TTC549 (cell line): ENCODE measurements around the gene GUK1.
A peak's percentile ranks its signal among the peaks of the same experiment; 100 is the strongest.

ENCODE experiments used
- FAIRE-seq: peaks from 2 replicates; lab custom pipeline; 2012; peaks lifted over from hg19 to GRCh38; lab: Jason Lieb, UNC

The GUK1 gene

DNA sequence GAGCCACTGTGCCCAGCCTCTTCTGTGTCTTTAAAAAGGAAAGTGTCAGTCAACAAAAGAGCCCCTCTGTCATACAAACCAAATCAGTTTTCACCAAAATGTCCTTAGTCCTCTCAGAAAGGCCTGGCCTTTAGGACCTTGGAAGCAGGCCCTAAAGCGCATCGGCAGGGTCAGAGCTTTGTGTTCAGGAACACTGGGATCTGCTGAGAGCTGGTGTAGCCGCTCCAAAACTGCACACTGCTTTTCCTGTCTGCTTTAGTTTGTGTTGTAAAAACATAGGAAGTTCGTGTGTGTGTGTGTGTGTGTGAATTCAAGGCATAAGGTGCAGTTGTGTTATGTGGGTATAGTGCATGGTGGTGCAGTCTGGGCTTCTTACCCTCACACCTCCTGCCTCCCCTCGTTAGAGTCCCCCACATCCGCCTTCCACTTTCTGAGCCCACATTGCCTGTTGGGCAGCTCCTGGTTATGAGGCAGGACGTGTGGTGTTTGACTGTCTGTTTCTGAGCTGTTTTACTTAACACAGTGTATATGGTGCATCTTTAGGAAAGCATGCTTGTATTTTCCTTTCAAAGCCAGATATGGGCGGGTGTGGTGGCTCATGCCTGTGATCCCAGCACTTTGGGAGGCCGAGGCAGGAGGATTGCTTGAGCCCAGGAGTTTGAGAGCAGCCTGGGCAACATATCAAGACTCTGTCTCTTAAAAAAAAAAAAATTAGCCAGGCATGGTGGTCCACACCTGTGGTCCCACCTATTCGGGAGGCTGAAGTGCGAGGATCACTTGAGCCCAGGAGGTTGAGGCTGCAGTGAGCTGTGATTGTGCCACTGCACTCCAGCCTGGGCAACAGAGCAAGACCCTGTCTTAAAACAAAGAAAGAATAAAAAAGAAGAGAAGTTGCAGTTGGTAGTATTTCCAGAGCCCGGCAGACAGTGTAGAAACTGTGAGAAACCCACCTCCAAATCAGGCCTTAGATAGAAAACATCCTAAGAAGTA is 37.9 kb downstream of the GUK1 start:
- FAIRE-seq = no peak

DNA sequence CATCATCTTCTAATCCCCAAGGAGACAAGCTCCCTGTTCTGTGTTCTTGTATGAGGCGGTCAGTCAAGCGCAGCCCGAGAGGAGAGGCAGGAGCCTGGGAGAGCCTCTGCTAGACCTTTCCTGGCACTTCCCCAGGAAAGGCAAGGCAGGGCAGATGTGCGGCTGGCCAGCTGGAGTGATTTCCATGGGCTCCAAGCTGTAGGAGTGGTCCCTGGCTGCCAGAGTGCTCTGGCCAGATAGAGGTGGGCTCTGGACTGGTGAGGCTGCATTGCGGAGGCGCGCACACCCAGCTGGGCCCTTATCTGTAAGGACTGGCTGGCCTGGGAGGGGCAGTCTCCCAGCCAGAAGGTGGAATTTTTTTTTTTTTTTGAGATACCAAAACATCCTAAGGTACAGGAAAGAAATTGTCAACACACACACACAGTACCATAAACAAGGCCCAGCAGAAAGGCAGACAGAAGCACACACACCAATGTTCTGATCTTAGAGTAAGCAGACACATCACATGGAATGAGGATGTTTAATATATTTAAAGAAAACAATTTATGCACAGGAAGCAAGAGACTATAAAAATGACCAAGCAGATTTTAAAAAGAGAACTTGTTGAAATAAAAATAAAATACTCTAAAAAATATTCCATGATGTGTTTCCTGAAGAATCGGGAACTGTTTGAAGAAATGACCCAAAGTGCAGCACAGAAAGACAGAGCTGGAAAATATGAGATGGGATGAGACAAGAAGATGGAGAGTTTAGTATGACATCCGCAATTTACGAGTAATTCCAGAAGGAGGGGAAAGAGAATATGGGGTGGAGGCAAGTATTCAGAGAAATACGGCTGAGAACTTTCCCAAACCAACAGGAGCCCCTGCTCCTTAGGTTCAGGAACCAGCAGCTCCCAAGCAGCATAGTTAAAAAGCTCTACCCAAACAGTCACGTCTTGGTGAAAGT is 38.9 kb downstream of the GUK1 start:
- no peak for FAIRE-seq

DNA sequence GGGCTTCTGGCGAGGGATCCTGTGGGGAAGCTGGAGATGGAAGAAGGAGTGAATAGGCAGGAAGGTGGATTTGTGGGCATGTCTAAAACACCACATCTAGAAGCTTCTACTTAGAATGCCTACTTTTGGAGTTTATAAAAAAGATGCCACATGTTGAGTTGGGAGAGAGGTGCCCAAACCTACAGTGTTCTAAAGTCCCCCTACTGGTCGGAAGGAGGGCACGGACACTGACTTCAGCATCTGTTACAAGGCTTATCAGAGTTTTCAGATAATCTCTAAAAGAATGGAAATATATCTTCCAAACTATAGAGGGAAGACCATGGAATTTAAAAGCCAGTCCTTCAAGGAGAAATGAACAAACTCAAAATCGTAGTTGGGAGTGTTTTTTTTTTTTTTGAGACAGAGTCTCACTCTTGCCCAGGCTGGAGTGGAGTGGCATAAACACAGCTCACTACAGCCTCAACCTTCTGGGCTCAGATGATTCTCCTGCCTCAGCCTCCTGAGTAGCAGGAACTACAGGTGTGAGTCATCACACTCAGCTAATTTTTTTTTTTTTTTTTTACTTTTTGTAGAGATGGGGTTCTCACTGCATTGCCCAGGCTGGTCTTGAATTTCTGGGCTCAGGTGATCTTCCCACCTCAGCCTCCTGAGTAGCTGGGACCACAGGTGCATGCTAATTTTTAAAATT is 40.3 kb downstream of the GUK1 start:
- FAIRE-seq = peak; percentile 37

DNA sequence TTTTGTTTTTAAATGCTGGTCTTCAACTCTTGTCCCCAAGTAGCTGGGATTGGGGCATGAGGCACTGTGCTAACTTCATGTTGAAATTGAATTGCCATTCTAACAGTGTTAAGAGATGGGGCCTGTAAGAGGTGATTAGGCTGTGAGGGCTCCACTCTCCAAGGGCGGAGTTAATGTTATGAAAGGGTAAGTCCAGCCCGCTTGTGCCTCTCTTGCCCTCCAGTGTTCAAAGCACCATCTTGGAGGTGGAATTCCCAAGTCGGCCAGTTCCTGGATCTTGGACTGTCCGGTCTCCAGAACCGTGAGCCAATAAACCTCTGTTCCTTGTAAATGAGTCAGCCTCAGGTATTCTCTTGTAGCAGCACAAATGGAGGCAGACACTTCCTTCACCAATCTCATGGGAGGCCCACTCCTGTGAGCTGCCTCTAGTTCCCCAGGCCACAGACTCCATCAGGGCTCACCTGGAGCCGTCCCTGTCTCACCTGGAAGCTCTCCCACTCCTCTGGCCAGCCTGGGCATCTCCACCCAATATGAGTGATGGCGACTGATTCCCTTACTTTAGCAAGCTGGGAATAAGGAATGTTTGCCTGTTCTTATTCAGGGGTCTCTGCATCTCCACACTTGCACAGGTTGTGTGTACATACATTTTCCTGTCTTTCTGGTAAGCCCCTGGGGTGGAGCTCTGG is 41.0 kb downstream of the GUK1 start:
- FAIRE-seq = no peak

DNA sequence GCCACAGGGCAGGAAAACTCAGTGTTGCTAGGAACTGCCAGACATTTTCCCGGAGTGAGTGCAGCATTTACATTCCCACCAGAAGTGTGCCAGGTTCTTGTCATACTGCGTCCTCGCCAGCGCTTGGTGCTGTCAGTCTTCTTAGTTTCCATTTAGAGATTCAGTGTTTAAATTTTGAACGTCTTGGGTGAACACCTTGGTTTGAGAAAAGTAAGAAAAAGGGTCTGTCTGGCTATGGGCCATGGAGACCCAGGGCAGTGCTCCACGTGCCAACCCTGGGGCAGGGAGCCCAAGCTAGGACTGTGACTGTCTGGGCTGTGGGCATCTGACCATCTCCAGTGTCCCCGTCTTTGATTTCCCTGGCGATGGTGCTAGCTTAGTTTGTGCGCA is 41.6 kb downstream of the GUK1 start:
- no peak for FAIRE-seq

DNA sequence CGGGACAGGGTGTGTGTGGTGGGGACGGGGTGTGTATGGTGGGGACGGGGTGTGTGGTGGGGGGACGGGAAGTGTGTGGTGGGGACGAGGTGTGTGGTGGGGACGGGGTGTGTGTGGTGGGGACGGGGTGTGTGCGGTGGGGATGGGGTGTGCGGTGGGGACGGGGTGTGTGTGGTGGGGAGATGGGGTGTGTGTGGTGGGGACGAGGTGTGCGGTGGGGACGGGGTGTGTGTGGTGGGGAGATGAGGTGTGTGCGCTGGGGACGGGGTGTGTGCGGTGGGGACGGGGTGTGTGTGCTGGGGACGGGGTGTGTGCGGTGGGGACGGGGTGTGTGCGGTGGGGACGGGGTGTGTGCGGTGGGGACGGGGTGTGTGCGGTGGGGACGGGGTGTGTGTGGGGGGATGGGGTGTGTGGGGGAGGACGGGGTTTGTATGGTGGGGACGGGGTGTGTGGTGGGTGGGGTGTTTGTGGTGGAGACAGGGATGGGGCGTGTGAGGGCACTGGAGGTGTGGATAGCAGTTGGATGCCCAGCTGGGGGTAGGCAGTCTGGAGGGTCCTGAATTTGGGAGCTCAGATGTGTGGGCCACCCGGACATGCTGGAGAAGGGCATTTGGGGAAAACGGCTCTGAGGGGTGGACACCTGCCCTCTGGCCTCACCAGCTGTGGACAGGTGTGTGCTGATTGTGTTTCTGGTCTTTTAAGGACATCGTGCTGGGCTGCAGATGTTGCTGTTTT is 42.4 kb downstream of the GUK1 start:
- FAIRE-seq = no peak

DNA sequence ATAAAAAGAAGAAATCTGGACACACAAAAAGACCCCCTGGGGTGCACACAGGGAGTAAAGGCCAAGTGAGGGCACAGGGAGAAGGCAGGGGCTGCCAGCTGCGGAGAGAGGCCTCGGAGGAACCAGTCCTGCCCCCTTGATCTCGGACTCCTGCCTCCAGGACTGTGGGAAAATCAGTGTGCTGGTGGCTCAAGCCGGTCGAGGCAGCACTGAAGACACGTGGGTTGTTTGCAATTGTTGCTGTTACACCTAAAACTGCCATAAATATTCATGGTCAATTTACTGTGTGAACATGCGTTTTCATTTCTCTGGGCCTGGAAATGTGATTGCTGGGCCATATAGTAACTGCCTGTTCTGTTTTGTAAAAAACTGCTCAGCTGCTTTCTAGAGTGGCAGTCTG is 44.1 kb downstream of the GUK1 start:
- no peak for FAIRE-seq

DNA sequence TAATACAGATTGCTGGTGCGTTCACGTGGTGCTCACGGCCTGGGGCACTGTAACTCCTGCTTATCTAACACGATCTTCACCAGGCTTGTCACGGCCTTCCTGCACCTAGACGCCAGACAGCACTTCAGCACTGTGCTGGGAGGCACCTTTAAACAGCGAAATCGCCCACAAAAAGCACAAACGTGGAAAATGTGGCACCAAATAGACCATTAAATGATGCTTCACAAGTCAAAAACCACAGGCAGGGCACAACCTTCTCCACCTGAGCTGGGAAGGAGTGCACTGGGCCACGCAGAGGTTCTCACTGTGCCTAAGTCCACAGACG is 45.5 kb downstream of the GUK1 start:
- no peak for FAIRE-seq

DNA sequence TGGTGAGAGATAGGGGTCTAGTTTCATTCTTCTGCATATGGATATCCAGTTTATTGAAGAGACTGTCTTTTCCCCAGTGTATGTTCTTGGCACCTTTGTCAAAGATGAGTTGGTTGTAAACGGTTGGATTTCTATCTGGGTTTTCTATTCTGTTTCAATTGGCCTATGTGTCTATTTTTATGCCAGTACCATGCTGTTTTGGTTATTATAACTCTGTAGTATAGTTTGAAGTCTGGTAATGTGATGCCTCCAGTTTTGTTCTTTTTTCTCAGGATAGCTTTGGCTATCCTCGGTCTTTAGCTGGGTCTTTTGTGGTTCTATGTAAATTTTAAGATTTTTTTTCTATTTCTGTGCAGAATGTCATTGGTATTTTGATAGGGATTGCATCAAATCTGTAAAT is 48.2 kb downstream of the GUK1 start:
- peak; percentile 36 for FAIRE-seq

DNA sequence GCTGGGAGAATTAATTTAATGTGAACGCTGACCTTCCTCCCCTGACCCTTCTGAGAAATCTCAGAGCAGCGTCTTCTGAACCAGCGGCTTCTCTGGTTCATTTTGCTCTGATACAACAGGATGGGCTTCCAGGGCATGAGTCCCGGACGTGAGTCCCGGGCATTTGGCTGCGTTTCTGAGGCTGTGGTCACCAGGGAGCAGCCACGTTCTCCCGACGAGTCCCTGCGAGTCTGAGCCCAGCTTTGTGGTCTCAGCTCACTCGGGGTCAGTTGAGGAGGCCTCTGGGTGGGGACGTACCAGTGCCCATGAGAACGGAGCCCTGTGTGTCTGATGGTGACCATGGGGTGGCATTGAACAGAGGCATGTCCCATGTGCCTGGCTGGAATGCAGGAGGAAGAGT is 50.1 kb downstream of the GUK1 start:
- no peak for FAIRE-seq

DNA sequence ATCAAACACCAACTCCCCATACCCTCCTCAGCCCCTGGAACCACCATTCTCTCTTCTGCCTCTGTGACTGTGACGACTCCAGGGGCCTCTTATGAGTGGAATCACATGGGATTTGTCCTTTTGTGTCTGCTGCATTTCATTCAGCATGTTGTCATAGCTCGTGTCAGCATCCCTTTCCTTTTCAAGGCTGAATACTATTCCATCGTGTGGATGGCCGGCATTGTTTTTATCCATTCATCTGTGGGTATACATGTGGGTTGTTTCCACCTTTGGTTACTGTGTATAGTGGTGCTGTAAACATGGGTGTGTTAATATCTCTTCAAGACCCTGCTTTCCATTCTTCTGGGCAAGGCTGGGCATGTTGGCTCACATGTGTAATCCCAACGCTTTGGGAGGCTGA is 50.7 kb downstream of the GUK1 start:
- FAIRE-seq = no peak

DNA sequence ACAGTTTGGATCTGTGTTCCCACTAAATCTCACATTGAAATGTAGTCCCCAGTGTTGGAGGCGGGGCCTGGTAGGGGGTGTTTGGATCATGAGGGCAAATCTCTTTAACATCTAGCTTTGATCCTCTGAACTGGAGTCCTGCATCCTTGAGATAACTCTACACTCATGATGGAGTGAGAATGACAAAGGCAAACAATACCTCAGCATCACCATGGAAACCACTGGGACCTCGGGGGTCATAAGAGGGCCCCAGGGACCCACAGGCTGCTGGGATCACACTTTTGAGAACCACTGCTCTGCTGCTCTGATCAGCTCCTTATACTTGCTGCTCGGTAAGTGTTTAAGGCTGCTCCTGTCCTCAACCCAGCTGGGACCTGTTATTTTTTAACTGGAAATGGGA is 54.4 kb downstream of the GUK1 start:
- no peak for FAIRE-seq

DNA sequence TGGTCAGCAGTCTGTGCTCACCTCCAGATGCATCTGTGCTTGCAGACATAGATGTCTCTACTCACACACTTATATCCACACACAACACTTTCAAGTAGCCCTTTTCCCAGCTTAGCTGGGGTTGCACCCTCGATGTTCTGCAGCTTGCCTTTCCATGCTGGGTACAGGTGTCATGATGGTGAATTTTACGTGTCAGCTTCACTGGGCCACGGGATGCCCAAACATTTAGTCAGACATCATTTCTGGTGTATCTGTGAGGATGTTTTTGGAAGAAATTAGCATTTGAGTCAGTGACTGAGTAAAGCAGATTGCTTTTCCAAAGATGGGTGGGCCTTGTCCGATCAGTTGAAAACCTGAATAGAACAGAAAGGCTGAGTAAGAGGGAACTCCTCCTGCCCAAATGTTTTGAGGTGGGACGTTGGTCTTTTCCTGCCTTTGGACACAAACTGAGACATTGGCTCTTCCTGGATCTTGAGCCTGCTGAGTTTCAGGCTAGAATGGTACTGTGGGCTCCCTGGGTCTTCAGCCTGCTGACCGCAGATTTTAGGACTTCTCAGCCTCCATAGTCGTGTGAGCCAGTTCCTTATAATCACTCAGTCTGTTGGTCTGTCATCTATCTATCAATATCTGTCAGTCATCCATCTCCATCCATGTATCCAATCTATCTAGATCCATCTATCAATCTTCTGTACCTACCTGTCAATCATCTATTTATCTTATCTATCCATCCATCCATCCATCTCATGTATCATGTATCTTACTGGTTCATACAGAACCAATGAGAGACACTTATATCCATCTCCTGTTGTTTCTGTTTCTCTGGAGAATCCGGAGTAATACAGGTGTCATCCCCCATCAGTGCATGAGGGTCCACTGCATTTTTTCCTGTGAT is 55.1 kb downstream of the GUK1 start:
- no peak for FAIRE-seq

DNA sequence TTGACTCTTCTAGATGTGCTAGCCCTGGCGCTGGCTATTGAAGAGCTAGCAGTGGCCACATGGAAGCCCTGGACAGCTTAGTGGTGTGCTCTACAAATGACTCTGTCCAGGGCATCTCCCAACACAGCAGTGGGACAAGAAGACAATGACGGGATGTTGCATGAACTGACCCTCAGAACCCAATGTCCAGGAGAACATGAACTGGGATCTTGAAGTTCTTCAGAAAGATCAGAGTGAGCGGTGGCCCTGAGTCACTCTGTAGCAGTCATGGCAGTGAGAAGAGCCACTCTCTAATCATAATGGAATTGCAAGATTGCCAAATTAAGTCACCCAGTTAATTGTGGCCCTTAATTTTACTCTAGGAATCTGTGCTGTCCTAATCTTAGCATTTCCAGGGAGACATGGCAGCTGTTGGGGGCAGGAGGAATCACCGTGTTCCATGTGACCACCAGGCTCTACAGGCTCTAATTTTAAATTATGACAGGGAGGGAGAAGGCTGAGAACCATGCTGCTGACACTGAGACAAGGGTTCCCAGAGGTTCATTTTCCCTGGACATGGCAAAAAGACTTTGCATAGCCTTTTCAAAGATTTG is 57.6 kb downstream of the GUK1 start:
- no peak for FAIRE-seq
